Vagina (tissue), 2 donors: Measurements from ENCODE around the gene FAM50A. TPM values are rescaled to one million over a fixed set of nuclear protein-coding genes. Genes with fewer than 3 reads are reported as not detected.
"Not testable (repeated sequence)": the region's sequence is repeated elsewhere in the genome, so short reads cannot be mapped to it uniquely, and the experiment has no call there.

Source experiments
- DNase-seq, 2 donors: peaks; one replicate each; pipeline ENCODE4 v3.0.0-alpha.2; 2017; ENCODE audit errors: extremely low spot score in 2 of 2
- H3K27ac ChIP-seq: fragments of 200-600 bp; sonication (generic); one replicate; pipeline ENCODE4 v1.5.1; 2019
- H3K27me3 ChIP-seq: fragments of 200-600 bp; sonication (generic); one replicate; pipeline ENCODE4 v1.5.1; 2019
- H3K36me3 ChIP-seq, 2 donors: fragments of 200-600 bp; sonication (generic); one replicate each; pipeline ENCODE4 v1.5.1; 2017 to 2019
- H3K4me1 ChIP-seq: fragments of 200-600 bp; sonication (generic); one replicate; pipeline ENCODE4 v1.5.1; 2019
- H3K4me3 ChIP-seq, 2 donors: fragments of 200-600 bp; sonication (generic); 1 replicate in 1 of 2; 2 replicates in 1 of 2; pipeline ENCODE4 v1.5.1; 2016 to 2019
- H3K9me3 ChIP-seq: fragments of 200-600 bp; sonication (generic); one replicate; pipeline ENCODE4 v1.5.1; 2019
- CTCF ChIP-seq, 3 experiments: fragments of 450-650 bp in 2 of 3; fragments of 200-600 bp in 1 of 3; sonication (generic) in 1 of 3; IDR thresholded peaks; one replicate each; pipeline ENCODE4 v1.5.1; 2017 to 2019; ENCODE audit warnings: antibody characterized with exemption in 3 of 3, mild to moderate bottlenecking in 2 of 3, moderate library complexity in 2 of 3
- POLR2A ChIP-seq, 2 donors: fragments of 450-650 bp; IDR thresholded peaks; one replicate each; pipeline ENCODE4 v1.6.1; 2017; ENCODE audit warnings: antibody characterized with exemption in 2 of 2, mild to moderate bottlenecking in 2 of 2, moderate library complexity in 2 of 2
- POLR2AphosphoS5 ChIP-seq, 2 donors: sonication (generic); formaldehyde crosslinking; IDR thresholded peaks; one replicate each; pipeline ENCODE4 v1.9.0; 2017; ENCODE audit warnings: antibody characterized with exemption in 2 of 2, mild to moderate bottlenecking in 2 of 2, low read depth in 1 of 2; ENCODE audit not compliant: insufficient read depth in 1 of 2
- intact Hi-C: fragments of 100-400 bp; cut with DNase I; formaldehyde crosslinking; loops from one replicate; pipeline ENCODE4 v1.15.1; 2023
- total RNA-seq: library from RNA; depleted of rRNA; stranded (reverse); fragments of >200 nt; gene quantifications from one replicate; pipeline ENCODE4 v1.2.3, GENCODE V29; 2016

Gene FAM50A
- total RNA-seq, 1 donor from 2014 or later, result 33.6 TPM

GRCh38 chrX:154398668-154399526, 45.0 kb upstream of the FAM50A start:
- peak overlapping the region; percentile 65 to 69 for H3K4me3 ChIP-seq
- peak overlapping the region; percentile 88 for H3K27ac ChIP-seq
- H3K36me3 ChIP-seq, result peaks cover 0 to 20% of the 10 kb centered on the region in 2 donors
- H3K4me1 ChIP-seq, result peaks cover 21% of the 10 kb centered on the region
- H3K27me3 ChIP-seq, result no peaks in the 10 kb centered on the region
- intact Hi-C loops, result loop anchor here (5.0 kb wide), 1 partner anchor 133 kb away; no protein-coding TSS in a partner anchor
- DNase-seq, result no peak
- no peaks in the 10 kb centered on the region for H3K9me3 ChIP-seq
- TF ChIP-seq POLR2AphosphoS5 (IDR thresholded peaks at IDR 0.05; ENCODE audit: insufficient read depth in 1 of 2, low read depth in 1 of 2) (no peak), CTCF (IDR thresholded peaks at IDR 0.05) (peak; percentile 52 to 76 (median 60)), POLR2A (IDR thresholded peaks at IDR 0.05) (peak in 1 of 2 donors; percentile 11)

DNA sequence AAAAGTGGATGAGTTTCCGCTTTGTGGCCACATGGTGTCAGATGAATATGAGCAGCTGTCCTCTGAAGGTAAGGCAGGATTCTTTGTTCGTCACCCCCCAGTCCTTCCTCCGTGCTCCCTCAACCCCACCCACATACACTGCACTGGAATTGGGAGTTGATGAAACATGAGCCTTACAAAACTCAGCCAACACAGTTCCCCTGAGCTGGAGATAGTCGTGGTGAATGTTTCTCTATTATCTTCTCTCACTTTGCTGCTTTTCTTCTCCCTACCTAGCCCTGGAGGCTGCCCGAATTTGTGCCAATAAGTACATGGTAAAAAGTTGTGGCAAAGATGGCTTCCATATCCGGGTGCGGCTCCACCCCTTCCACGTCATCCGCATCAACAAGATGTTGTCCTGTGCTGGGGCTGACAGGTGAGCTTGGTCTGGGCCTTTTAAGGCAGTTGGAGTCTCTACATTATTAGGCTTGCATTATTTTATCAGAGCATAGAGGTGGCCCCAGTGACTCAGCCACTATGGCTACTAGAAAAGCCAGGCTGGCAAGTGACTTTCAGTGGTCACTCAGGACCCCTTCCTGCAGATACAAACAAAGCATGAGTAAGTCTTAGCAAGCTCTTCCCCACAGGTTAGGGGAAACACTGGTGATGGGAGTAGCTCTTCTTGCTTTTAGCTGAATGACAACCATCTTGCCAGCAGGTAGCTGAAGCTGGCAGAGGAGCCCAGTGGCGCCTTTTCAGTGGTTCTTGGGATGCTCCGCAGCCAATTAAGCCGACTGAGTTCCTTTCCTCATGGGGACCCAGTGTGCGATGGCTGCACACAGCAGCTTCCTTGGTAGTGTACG, 44.2 kb upstream of the FAM50A start:
- DNase-seq, result no peak
- TF ChIP-seq CTCF (IDR thresholded peaks at IDR 0.05) (no peak), POLR2A (IDR thresholded peaks at IDR 0.05) (no peak), POLR2AphosphoS5 (IDR thresholded peaks at IDR 0.05; ENCODE audit: insufficient read depth in 1 of 2, low read depth in 1 of 2) (no peak)
- peak overlapping the region; percentile 65 to 69 for H3K4me3 ChIP-seq
- H3K9me3 ChIP-seq, result no peaks in the 10 kb centered on the region
- H3K27ac ChIP-seq, result peak overlapping the region; percentile 88
- H3K27me3 ChIP-seq, result no peaks in the 10 kb centered on the region
- intact Hi-C loops, result loop anchor here (5.0 kb wide), 1 partner anchor 133 kb away; no protein-coding TSS in a partner anchor
- H3K36me3 ChIP-seq, result peaks cover 0 to 20% of the 10 kb centered on the region in 2 donors
- H3K4me1 ChIP-seq, result peaks cover 21% of the 10 kb centered on the region

DNA sequence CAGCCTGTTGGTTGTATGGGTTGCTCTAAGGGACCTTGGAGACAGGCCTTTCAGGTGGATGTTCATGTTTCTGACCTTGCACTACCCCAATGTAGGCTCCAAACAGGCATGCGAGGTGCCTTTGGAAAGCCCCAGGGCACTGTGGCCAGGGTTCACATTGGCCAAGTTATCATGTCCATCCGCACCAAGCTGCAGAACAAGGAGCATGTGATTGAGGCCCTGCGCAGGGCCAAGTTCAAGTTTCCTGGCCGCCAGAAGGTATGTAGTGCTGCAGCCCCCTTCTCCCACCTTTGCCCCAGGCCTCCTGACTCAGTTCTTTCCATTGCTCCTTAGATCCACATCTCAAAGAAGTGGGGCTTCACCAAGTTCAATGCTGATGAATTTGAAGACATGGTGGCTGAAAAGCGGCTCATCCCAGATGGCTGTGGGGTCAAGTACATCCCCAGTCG, 43.5 kb upstream of the FAM50A start:
- H3K27me3 ChIP-seq, intact Hi-C loops, H3K9me3 ChIP-seq, H3K27ac ChIP-seq, DNase-seq, H3K4me3 ChIP-seq: not testable (repeated sequence)
- H3K4me1 ChIP-seq, result peaks cover 21% of the 10 kb centered on the region
- H3K36me3 ChIP-seq, result peaks cover 0 to 20% of the 10 kb centered on the region in 2 donors

DNA sequence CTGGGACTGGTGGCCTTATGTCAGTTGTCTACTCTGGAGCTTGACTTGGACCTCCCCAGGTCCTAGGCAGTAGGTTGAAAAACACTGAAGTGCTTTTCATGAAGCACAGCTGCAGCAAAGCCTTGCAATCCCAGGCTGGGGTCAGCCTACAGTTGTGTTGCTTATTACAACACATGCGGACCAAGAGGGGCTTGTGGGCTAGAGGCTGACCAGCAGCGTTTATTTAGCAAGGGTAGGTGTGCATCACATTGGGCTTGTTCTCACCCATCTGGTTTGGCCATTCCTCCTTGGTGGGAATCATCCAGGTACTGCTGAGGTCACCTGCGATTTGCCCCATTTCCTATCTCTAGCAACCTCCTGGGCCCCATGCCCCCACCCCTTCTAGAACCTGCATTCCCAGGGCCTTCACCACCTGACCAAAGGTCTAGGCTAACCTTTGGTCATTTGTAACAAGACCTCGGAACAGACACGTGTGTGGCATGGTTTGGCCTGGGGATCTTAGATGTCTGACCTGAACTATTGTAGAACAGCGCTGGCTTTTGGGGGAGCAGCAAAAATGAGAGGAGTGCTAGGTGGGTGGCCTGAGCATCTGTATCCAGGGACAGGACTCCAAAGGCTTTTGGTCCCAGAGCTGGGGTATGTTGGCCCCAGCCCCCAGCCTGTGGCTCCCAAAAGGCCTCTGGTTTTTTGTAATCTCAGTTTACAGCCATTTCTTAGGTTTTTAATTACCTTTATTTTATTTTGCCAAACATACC, 42.7 kb upstream of the FAM50A start:
- no peak for DNase-seq
- peaks cover 0 to 20% of the 10 kb centered on the region in 2 donors for H3K36me3 ChIP-seq
- intact Hi-C loops, result no loop called here
- TF ChIP-seq POLR2AphosphoS5 (IDR thresholded peaks at IDR 0.05; ENCODE audit: insufficient read depth in 1 of 2, low read depth in 1 of 2) (no peak), POLR2A (IDR thresholded peaks at IDR 0.05) (no peak), CTCF (IDR thresholded peaks at IDR 0.05) (no peak)
- H3K27ac ChIP-seq, result no peak overlapping the region
- peaks cover 21% of the 10 kb centered on the region for H3K4me1 ChIP-seq
- H3K4me3 ChIP-seq, result no peak overlapping the region
- no peaks in the 10 kb centered on the region for H3K27me3 ChIP-seq
- H3K9me3 ChIP-seq, result no peaks in the 10 kb centered on the region
